22Rv1 (cell line): ENCODE data around the gene C12orf75.
"Not testable (repeated sequence)": the region's sequence is repeated elsewhere in the genome, so short reads cannot be mapped to it uniquely, and the experiment has no call there.

Experiments
- CTCF ChIP-seq: fragments of 450-650 bp; IDR thresholded peaks from 2 replicates; pipeline ENCODE4 v1.5.1; 2017; ENCODE audit warnings: mild to moderate bottlenecking
- ZFX ChIP-seq: fragments of 450-650 bp; IDR thresholded peaks from 2 replicates; pipeline ENCODE4 v1.6.1; 2017; ENCODE audit warnings: antibody characterized with exemption, borderline replicate concordance

DNA sequence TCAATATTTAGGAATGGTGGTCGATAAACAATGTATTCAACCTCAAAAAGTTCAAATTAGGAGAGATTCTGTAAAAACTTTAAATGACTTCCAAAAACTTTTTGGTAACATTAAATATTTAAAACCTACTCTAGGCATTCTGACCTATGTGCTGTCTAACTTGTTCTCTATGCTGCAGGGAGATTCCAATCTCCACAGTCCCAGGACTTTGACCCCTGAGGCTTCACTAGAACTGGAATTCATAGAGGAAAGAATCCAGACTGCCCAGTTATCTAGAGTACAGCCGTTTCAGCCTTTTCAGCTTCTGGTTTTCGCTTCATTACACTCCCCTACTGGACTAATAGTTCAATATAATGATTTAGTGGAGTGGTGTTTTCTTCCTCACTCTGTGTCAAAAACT, 21.1 kb upstream of the C12orf75 start:
- TF ChIP-seq CTCF, ZFX: not testable (repeated sequence)
